Measurements from ENCODE around the gene PRKAA1.
"Not testable (repeated sequence)": the region's sequence is repeated elsewhere in the genome, so short reads cannot be mapped to it uniquely, and the experiment has no call there.

Gene PRKAA1

DNA sequence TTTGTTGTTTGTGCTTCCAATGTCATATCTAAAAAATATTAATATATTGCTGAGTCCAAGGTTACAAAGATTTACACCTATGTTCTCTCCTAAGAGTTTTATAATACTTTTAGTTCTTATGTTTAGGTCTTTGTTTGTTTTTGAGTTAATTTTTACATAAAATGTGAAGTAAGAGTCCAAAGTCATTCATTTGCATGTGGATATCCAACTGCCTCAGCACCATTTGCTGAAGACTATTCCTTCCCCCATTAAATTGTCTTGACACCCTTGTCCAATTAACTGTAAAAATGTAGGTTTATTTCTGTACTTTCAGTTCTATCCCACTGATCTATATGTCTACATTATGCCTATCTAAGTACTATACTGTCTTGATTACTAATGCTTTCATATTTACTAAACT is 78.1 kb downstream of the PRKAA1 start:
- DNase-seq, result no peak

DNA sequence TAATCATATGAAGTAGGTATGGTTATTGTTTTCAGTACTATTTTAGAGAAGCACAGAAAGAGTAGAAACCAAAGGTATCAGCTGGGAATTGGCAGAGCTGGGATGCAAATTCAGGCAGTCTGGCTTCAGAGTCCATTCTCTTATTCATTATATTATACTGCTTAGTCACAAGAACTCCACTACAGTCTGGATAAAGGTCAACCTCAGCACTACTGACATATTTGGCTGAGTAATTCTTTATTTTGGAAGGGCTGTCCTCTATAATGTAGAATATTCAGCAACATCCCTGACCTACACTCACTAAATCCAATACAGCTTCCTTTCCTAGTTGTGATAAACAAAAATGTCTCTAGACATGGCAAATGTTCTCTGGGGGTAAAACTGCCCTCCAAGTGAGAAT is 80.9 kb downstream of the PRKAA1 start:
- no peak for DNase-seq

DNA sequence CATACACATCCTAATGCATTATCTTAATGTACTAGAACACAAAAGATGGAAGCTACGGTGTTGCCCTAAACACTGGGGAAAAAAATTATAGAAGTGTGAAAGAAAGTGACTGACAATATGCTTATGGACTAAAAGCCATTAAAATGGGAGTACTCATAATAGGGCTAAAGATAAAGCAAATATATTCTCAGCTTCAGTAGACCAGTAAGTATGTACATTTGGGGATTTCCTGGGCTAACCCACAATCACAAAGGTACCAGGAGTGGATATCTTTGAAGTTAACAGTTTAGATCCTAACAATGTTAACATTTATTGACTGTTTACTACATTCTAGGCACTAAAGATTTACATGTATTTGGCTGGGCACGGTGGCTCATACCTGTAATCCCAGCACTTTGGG is 81.6 kb downstream of the PRKAA1 start:
- no peak for DNase-seq

DNA sequence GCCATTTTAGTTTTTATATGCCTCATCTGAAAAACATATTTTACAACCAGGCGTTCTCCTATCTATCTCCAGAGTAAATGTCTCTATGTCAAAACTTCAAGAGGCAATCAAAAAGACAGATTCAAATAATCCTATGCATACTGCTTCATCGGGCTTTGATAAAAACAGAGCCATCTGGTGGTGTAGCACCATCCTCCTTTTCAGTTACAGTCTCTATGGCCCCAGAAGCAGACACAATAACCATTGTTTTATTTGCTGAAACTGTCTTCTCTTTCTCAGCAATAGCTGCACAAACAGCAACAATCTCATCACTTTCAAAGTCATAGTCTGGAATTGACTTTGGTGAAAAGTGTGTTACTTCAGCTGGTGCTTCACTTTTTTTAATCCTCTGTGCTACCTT is 82.2 kb downstream of the PRKAA1 start:
- DNase-seq, result no peak

DNA sequence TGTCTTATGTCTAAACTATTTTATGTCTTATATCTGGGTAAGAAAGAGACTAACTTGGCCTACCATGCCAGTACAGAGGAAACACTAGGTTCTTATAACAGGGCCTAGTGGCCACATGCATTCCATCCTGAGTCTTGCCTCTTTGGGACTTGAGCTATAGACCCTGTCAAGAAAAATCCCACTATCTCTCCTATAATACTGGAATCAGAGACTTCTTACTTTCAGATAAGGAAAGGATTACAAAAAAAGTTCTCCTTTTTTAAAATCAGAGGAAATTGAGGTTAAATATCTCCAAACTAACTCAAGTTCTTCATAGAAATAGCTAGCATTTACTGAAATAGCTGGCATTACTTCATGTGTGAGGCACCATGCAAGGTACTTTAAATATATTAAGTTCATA is 84.2 kb downstream of the PRKAA1 start:
- no peak for DNase-seq

DNA sequence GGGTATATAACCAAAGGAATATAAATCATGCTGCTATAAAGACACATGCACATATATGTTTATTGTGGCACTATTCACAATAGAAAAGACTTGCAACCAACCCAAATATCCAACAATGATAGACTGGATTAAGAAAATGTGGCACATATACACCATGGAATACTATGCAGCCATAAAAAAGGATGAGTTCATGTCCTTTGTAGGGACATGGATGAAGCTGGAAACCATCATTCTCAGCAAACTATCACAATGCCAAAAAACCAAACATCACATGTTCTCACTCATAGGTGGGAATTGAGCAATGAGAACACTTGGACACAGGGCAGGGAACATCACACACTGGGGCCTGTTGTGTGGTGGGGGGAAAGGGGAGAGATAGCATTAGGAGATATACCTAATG is 87.6 kb downstream of the PRKAA1 start:
- not testable (repeated sequence) for DNase-seq
